ENCODE data around the gene MRPS31.

DNA sequence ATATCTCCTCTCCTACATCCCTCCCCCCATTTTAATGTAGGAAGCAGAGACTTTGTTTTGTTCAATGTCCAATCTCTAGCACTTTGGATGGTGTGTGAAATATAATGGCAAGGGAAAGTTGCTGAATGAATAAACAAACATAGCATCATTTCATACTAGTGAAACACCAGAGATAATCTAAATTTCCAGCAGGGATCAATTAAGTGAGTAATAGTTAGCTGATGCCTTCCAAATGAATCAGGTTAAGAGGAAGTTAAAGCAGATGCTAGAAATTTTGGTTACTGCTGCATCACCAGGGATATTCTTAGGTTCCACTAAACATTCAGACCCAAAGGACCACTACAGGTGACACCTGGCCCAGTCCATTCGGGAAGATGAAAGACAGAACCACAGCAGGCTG is 8.1 kb downstream of the MRPS31 start:
- TF ChIP-seq, protein P1, sequence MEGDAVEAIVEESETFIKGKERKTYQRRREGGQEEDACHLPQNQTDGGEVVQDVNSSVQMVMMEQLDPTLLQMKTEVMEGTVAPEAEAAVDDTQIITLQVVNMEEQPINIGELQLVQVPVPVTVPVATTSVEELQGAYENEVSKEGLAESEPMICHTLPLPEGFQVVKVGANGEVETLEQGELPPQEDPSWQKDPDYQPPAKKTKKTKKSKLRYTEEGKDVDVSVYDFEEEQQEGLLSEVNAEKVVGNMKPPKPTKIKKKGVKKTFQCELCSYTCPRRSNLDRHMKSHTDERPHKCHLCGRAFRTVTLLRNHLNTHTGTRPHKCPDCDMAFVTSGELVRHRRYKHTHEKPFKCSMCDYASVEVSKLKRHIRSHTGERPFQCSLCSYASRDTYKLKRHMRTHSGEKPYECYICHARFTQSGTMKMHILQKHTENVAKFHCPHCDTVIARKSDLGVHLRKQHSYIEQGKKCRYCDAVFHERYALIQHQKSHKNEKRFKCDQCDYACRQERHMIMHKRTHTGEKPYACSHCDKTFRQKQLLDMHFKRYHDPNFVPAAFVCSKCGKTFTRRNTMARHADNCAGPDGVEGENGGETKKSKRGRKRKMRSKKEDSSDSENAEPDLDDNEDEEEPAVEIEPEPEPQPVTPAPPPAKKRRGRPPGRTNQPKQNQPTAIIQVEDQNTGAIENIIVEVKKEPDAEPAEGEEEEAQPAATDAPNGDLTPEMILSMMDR (IDR thresholded peaks at IDR 0.05), result no peak
- TF ChIP-seq, protein P2, sequence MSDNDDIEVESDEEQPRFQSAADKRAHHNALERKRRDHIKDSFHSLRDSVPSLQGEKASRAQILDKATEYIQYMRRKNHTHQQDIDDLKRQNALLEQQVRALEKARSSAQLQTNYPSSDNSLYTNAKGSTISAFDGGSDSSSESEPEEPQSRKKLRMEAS (CRISPR knock-in tag; IDR thresholded peaks at IDR 0.05), result no peak
- no peak for TF ChIP-seq JUN (CRISPR knock-in tag; IDR thresholded peaks at IDR 0.05)
- TF ChIP-seq, protein P3, sequence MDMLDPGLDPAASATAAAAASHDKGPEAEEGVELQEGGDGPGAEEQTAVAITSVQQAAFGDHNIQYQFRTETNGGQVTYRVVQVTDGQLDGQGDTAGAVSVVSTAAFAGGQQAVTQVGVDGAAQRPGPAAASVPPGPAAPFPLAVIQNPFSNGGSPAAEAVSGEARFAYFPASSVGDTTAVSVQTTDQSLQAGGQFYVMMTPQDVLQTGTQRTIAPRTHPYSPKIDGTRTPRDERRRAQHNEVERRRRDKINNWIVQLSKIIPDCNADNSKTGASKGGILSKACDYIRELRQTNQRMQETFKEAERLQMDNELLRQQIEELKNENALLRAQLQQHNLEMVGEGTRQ (CRISPR knock-in tag; IDR thresholded peaks at IDR 0.05), result no peak
- no peak for TF ChIP-seq TP53 (CRISPR knock-in tag; IDR thresholded peaks at IDR 0.05)
- TF ChIP-seq, protein P4, sequence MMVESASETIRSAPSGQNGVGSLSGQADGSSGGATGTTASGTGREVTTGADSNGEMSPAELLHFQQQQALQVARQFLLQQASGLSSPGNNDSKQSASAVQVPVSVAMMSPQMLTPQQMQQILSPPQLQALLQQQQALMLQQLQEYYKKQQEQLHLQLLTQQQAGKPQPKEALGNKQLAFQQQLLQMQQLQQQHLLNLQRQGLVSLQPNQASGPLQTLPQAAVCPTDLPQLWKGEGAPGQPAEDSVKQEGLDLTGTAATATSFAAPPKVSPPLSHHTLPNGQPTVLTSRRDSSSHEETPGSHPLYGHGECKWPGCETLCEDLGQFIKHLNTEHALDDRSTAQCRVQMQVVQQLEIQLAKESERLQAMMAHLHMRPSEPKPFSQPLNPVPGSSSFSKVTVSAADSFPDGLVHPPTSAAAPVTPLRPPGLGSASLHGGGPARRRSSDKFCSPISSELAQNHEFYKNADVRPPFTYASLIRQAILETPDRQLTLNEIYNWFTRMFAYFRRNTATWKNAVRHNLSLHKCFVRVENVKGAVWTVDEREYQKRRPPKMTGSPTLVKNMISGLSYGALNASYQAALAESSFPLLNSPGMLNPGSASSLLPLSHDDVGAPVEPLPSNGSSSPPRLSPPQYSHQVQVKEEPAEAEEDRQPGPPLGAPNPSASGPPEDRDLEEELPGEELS (CRISPR knock-in tag; IDR thresholded peaks at IDR 0.05), result no peak
- TF ChIP-seq, protein P5, sequence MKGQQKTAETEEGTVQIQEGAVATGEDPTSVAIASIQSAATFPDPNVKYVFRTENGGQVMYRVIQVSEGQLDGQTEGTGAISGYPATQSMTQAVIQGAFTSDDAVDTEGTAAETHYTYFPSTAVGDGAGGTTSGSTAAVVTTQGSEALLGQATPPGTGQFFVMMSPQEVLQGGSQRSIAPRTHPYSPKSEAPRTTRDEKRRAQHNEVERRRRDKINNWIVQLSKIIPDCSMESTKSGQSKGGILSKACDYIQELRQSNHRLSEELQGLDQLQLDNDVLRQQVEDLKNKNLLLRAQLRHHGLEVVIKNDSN (CRISPR knock-in tag; IDR thresholded peaks at IDR 0.05), result no peak
- TF ChIP-seq ZNF263 (CRISPR knock-in tag; IDR thresholded peaks at IDR 0.05; ENCODE audit: low read depth), result no peak

Data from WTC11 (cell line).